Activated T-cell treated with anti-CD3 and anti-CD28 coated beads for 1 hour (primary cell): Measurements from ENCODE around the gene CDKAL1.
"Not testable (repeated sequence)": the region's sequence is repeated elsewhere in the genome, so short reads cannot be mapped to it uniquely, and the experiment has no call there.

Source experiments
- DNase-seq: peaks from one replicate; pipeline ENCODE4 v3.0.0-alpha.2; 2020; ENCODE audit warnings: low read depth

Gene CDKAL1

DNA sequence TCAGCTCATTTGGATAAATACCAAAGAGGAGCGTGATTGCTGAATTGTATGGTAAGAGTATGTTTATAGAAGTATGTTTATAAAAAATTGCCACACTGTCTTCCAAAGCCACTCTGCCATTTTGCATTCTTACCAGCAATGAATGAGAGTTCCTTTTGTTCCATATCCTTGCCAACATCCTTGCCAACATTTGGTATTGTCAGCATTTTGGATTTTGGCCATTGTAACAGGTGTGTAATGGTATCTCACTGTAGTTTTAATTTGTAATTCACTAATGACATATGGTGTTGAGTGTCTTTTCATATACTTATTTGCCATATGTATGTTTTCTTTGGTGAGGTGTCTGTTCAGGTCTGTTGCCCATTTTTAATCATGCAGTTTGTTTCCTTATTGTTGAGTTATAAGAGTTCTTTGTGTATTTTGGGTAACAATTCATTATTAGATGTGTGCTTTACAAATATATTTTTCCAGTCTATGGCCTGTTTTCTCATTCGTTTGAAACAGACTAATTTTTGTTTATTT lies 539.1 kb downstream of the CDKAL1 start:
- no peak for DNase-seq

DNA sequence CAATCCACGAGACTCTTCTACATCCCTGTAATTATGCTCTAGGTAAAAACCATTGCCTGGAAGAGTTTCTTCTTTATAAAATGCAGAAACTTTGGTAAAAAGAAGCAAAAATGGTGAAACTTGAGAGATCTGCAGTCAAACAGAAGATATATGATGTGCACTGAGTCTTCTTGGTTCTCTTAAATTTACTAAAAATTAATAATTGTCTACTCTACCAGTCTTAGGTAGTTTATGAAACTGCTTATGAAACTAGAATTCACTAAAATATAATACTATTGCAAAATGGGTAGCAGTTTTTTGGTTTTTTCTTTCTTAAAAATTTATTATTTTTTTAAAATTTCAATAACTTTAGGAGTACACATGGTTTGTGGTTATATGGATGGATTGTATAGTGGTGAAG lies 540.2 kb downstream of the CDKAL1 start:
- DNase-seq, result no peak

DNA sequence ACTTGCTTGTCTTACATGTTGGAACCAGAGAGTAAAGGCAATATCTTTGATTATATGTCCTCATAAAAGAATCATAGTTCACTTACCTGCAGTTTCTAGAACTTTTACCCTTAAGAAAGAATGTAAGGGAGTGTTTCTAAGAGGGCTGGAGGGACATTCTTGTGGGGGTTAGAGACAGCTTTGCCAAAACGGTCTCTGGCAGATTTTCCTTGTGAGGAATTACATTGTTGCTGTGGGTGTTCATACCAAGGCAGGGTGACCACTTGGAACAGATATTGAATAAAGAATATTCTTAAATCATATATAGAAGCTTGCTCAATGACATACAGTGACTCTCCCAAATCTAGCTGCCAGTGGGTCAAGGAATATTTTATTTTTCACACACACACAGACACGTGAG lies 541.7 kb downstream of the CDKAL1 start:
- no peak for DNase-seq

DNA sequence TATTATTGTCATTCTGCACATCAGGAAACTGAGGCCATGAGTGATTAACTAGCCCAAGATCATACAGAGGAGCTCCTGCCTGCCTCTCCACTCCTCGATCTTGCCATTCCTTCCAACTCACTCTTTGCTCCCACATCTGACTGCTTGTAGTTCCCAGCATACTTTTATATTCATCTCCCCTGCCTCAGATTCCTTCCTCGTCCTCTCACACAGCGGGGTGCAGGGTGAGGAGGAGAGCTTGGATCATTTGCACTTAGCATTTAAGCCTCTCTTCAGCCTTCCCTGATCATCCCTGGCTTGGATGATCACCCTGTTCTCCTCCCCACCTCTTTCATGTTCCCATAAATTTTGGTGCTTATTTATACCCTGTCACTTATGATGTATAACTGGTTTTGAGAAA lies 544.2 kb downstream of the CDKAL1 start:
- DNase-seq, result no peak

DNA sequence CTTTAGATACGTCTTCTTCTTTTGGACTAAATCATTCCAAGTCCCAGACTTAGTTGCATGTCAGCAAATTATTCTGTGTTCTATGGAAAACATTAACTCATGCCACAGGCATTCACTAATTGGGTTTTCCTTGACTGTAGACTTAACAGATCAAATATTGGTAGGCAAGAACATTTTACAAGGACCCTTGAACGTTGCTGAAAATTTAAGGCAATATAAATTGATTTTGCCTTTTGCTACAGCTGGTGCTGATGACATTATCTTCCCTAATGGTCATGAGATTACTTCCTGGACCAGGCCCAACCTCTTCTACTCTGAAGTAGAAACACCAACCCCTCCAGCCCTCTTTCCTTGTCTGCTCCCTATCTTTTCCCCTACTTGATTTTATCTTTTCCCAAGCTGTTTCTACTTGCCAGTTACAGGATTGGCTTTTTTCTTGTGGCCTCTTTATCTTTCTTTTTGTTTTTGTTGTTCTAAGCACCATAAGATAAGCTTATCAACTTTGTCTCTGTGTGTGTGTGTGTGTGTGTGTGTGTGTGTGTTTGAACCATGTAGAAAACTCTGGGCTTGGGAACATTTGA lies 545.3 kb downstream of the CDKAL1 start:
- no peak for DNase-seq

DNA sequence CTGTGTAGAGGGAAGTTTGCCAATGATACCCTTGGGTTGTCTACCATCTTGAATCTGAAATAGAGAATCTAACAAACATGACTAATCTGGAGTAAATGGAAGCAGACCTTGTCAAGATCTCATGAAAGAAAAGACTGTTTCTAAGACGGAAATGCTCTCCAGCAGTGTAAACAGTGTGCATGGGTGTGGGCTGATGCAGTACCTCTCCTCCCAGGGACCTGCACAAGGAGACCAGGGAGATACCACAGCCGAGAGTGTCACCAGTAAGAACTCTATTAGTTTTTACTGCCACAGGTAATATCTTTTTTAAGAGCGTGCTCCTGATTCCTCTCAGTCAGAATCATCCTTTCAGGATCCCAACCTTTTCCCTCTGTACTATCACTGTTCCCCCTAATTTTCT lies 546.0 kb downstream of the CDKAL1 start:
- no peak for DNase-seq

DNA sequence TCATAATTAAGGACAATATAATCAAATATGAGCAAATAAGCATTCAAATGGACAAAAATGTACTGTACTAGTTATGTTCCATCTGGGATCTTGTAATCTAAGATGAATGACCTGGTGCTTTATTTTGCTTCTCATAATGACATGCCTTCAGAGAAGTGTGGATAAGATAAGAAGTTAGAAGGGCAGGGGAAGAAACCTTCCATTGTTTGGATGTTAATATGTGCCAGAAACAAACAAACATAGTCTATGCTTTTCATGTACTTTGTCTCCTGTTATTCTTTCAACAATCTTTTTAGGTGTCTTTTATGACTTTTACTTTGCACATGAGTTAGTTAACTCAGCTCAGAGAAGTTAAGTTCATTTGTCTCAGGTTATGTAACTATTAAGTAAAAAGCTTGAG lies 547.8 kb downstream of the CDKAL1 start:
- DNase-seq, result no peak

DNA sequence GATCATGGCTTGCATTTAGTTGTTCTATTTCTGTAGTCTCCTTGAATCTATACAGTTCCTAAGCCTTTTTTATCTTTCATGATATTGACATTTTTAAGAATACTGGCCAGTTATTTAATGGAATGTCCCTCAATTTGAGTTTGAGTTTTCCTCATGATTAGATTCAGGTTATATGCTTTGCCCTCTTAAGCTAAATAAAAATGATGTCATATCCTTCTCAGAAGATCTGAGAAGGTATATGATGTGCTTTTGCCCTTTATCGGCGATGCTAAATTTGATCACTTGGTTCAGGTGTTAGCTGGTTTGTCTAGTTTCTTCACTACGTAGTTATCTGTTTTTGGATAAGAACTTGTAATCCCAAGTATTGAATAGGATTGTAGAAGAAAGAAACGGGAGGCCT lies 549.5 kb downstream of the CDKAL1 start:
- DNase-seq, result no peak

DNA sequence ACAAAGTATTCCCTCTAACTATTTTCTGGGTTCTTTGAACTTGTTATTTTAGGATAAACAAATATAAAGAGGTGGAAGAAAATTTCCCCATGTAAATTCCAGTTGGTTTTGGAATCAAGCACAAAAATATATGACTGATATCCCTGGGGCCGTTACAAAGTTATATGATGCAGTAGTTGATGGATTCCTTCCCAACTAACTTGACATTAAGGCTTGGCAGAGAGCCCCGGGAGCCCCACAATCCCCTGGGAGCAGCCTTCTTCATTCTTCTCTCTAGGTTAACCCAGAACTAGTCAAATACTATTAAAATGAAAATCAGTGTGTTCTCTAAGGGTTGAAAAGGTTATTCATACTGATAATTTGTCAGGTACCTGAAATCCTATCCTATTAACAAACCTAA lies 550.4 kb downstream of the CDKAL1 start:
- DNase-seq, result no peak

DNA sequence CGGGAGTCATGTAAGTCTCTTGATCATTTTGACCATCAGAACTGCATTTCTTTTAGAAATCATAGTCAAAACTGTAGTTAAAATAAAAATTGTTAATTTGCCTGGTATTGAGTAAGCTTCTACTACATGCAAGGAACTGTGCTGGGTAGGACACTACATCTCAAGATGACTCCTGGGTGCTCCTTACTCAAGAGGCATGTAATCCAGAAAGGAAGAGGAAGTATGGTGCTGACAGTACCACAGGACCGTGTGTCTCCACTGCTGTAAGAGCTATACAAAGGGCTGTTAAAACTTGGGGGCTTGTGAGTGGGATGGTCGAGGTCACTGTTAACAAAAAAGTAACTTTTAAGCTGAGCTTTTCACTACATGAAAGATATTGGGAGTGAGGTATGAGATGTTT lies 551.0 kb downstream of the CDKAL1 start:
- no peak for DNase-seq

DNA sequence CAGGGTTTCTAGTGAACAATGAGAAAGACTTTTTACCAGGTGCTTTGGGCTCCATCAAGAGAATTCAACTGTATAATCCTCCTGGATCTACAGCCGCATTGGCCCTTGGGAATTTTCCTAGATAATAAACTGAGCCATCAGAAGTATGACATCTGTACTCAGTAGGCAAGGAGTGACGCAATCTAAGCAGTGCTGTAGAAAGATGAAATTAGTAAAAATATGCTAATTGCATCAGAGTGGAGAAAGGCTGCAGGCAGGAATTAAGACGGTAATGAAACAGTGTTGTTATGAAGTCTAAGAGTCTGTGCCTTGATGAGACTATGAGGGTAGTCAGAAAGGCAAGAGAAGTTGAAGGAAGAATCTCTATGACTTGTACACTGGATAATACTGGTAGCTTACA lies 551.4 kb downstream of the CDKAL1 start:
- no peak for DNase-seq

DNA sequence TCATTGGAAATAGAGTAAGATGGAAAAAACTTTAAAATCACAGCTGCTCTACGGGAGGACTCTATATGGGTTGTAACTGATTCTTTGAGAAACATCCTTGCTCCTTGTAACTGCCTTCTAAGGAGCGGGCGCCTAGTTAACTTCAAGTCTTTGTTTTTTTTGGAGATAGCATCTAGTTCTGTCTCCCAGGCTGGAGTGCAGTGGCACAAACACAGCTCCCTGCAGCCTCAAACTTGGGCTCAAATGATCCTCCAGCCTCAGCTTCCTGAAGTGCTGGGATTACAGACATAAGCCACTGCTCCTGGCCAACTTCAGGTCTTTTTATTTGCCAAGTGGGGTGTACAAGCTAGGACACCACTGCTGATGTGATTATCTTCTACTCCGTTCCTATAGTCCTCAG lies 552.9 kb downstream of the CDKAL1 start:
- no peak for DNase-seq

DNA sequence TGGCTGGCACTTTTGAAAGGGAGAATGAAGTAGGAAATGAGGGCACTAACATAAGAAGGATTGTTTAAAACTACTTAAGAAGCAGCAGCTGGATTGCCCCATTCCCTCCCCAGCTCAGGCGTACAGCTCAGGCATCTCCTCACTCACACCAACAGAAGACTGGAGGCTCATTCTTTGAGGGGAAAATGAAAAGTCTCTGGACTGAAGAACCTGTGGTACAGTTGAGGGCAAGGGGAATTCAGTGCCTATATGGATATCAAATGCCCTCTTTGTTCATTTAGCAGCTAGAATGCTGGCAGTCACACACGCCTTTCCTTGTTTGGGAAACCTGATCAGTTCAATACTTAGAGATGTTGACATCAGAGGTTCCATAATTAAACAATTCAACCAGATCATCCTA lies 557.2 kb downstream of the CDKAL1 start:
- no peak for DNase-seq

DNA sequence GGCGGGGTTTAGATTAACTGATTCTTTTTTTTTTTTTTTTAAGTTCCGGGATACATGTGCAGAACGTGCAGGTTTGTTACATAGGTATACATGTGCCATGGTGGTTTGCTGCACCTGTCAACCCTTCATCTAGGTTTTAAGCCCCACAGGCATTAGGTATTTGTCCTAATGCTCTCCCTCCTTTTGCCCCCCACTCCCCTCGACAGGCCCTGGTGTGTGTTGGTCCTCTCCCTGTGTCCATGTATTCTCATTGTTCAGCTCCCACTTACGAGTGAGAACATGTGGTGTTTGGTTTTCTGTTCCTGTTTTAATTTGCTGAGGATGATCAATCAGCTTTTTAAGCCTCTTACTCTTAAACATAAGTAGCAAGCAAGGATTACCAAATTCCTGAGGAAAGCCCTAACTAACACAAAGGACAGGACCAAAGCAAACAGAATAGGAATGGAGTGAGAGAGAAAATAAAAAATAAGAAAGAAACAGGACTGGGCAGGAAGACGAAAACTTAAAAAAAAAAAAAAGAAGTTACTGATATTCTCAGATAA lies 558.0 kb downstream of the CDKAL1 start:
- not testable (repeated sequence) for DNase-seq

DNA sequence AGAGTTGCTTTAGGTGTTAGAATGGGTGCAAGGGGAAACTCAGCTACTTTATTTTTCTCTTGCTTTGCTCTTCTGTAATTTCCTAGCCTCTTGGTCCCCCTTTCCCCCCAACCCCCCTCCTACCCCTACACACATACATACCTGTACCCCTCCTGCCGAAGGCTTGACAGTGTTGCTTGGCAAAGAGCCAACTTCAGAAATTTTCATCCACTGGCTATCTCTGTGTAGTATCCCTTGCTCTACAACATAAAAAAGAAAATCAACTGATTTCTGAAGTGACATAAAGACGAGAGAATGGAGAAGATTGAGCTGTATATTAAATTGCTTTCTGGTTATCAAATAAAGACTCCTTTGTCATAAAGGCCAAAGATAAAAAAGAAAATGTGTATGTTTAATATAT lies 561.2 kb downstream of the CDKAL1 start:
- no peak for DNase-seq

DNA sequence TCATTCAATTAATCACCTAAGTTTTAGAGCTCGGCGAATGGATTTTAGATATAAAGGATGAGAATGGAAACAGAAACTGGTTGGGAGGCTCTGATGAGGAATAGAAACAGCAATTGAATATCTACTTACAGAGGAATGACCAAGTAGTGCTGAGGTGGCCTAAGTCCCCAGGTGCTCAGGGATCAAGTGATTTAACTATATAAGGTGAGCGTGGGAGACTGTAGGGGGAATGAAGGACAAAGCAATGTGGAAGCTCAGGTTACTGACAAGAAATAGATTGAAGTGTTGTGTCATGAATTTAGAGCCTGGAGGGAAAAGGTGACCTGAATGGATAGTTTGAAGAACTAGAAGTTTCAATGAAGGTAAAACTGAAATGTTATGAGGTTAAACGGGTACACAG lies 563.9 kb downstream of the CDKAL1 start:
- no peak for DNase-seq

DNA sequence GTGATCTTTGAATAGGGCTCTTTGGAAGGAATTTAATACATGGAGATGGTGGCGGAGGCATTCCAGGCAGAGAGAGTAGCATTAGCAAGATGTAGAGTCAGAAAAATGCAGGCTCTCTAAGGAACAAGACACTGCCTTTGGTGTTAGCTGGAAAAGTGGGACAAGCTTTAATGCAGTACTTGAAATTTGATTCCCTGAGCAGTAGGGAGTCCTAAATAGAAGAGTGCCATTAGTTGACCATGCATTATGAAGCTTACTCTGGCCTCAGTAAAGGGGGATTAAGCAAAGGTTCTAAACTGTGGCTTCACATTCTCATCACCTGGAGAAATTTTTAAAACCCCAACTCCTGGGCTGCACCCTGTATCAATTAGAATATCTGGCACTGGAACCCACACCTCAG lies 564.5 kb downstream of the CDKAL1 start:
- DNase-seq, result no peak

DNA sequence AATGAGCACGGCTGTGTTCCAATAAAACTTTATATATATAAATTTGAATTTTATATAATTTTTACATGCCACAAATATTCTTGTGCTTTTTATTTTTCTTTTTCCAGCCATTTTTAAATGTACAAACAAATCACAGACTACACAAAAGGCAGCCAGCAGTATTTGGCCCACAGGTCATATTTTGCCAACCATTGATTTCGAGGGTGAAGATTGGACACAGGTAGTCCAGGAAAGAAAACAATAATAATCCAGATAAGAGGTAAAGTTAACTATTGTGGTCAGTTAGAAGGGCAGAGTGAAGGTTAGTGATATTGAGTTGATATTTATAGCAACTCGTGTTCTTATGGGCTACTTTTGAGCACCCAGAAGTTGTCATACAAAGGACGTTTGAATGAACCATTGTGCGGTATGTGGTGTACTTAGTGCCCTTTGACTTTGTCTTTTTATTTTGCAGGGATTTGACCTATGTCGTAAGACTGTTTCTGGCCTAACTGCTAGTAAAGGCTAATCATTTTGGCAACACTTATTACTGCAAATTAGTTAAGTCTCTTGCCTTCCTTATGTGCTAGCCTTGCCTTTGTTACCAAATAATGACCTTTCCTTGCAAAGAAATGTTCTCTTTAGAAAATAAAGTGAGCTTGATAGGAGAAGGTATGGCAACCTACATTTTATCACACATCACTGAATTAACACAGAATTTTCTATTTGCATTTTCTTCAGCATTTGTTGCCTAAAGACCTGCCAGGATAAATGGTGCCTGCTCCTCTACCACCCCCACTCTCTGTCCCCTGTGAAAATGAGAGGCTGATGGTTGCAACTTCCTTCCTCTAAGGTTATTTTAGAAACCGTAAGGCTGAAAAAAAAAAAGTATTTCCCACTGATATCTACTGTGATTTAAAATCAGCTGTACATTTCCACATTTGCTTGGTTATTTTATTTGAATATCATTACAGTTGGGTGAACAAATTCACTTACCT lies 565.4 kb downstream of the CDKAL1 start:
- no peak for DNase-seq

DNA sequence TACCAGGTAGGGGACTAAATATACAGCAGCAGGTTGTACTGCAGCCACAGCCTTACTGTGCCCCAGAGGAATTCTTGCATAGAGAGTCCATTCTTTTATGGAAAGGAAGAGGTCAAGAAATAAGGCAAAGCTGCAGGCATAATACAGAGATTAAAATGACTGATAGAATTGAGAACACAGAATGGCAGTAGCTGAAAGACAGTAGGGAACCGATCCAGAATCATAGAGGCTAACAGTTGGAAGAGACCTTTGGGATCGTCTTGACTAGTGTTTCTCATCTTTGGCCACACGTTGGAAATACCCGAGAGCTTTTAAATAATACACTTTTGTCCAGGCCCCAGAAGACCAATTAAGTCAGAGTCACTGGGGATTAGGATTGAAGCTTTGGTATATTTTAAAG lies 566.7 kb downstream of the CDKAL1 start:
- no peak for DNase-seq

DNA sequence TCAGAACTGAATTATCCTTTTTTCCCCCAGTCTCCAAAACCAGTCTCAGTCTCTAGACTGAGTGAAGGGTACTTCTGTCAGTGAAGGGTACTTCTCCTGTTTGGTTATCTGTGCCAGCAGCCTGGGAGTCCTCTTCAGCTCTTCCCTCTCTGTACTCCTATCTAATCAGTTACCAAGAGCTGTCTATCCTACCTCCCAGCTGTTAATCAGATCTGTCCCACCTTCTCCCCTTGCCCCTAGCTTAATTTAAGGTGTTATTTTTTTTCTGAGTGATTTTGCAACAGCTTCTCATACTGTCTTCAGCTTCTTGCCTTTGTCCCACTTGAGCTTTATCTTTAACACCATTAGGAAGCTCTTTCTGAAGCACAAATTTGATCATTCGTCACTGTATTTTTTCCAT lies 567.4 kb downstream of the CDKAL1 start:
- DNase-seq, result no peak

DNA sequence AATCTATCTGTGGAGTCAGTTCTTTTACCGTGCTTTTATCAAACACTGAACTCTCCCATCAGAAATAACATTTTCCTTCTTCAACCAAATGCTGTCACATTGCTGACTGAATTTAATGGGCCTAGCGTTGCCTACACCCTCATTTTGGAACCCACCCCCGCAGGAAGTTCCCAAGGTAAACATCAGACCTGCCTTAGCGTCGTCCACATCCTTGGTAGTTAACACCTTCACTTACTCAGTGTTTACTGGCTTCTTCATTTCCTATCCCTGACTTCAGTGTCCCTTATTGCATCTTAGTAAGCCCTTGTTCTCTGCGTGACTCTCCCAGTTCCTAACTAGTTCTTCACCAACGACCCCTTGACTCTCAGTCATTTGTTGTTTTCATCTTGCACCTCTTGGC lies 567.9 kb downstream of the CDKAL1 start:
- no peak for DNase-seq

DNA sequence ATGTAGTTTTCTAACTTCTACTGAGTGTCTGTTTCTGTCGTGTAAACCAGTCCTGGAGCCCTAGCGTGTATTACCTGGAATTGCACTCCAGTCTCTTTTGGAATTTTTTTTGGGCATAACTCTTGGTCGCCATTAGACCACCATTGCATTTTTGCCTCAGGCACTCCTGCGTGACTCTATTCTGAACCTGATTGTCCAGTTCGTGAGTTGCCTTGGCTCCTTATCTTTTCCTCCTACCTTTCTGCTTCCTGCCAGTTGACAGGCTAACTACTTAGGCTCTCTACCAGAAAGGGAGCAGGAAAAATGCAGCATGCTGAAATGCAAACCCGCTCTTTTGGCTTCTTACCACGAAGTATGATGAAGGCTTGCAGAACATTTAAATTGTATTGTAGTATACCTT lies 568.4 kb downstream of the CDKAL1 start:
- no peak for DNase-seq

DNA sequence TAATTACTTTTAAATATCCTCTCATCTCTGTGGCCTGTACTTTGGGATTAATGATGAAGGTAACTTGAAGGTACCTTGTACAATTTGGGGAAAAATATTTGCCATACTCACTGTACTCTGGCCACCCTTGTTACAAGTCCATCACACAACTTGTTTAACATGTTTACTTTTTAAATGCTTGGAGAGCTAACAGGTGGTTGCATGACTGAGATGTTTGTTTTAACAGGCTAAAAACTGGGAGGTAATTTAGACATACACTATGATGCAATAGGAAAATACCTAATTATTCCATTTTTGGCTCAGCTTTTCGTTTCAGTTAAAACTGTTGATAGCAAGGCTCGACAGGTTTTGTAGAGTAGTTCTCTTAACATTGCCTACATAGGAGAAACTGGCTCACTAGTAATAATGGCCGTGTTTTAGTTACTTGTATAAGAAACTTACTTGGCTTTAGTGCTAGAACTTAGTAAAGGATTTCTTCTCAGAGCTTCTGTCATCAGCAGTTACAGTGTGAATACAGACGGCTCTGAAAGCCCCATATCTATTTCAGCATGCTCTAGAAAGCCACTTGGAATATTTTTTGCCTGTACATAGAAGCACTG lies 569.5 kb downstream of the CDKAL1 start:
- DNase-seq, result no peak
